ENCODE measurements around the gene SLC44A3. TPM values are rescaled to one million over a fixed set of nuclear protein-coding genes. Genes with fewer than 3 reads are reported as not detected.

Gene SLC44A3
- total and polyA plus RNA-seq, 2 donors (not counting 1 experiment from before 2014, with no cell fraction given) = 3.9 to 9.7 TPM

- H3K4me2 ChIP-seq (ENCODE audit: extremely low read depth, insufficient read depth, low read length) = peak overlapping the region; percentile 20
- H3K4me1 ChIP-seq (ENCODE audit: control insufficient read depth, extremely low read depth, insufficient read depth, low read length) = peaks cover 24% of the 10 kb centered on the region
- peak; percentile 32 to 52 for DNase-seq (ENCODE audit: low read depth in 2 of 2)
- TF ChIP-seq EZH2 (IDR thresholded peaks at IDR 0.05; ENCODE audit: low read length, missing control alignments) (no peak), CTCF (conservative IDR thresholded peaks at IDR 0.05 in 1 of 2, IDR thresholded peaks at IDR 0.05 in 1 of 2; ENCODE audit: low read depth in 1 of 2, low read length in 2 of 2) (no peak)
- H4K20me1 ChIP-seq (ENCODE audit: control insufficient read depth, extremely low read depth, insufficient read depth, low read length) = no peaks in the 10 kb centered on the region
- peak overlapping the region; percentile 9 for H3K9ac ChIP-seq (ENCODE audit: insufficient read depth, low read length)
- peak overlapping the region; percentile 31 for H2AFZ ChIP-seq (ENCODE audit: low read length)
- no peaks in the 10 kb centered on the region for H3K79me2 ChIP-seq (ENCODE audit: control insufficient read depth, insufficient read depth, low read length)
- no peaks in the 10 kb centered on the region for H3K9me3 ChIP-seq (ENCODE audit: control insufficient read depth, insufficient read depth, low read depth, low read length)
- no peak overlapping the region for H3K4me3 ChIP-seq (replicated peaks in 1 of 4; ENCODE audit: control extremely low read depth in 1 of 4, insufficient read depth in 1 of 4, low read depth in 3 of 4, low read length in 4 of 4)
- no peaks in the 10 kb centered on the region for H3K36me3 ChIP-seq (ENCODE audit: control insufficient read depth, insufficient read depth, low read length)
- no peaks in the 10 kb centered on the region for H3K27me3 ChIP-seq (ENCODE audit: control insufficient read depth, insufficient read depth, low read length)
- no peak overlapping the region for H3K27ac ChIP-seq (ENCODE audit: insufficient read depth, low read length)
These were observed 16.4 kb upstream of the SLC44A3 start for GRCh38 chr1:94803517-94804441.

DNA sequence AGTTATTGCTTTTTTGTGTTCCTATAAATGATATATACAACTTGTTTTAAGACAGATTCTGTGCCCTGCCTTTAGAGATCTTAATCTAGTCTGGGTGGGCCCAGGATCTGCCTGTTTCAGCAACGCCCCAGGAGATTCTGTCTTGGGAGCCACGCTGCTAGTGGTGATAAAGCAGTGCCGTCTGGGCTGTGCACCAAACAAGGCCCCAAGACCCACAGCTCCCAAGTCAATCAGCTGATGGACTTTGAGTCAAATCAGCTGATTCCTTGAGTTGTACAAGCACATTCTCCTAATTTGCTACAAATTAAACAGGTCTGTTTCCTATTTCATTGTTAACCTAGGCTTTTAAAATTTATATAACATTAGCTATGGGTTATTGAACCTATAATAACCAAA, 15.7 kb upstream of the SLC44A3 start:
- Histone ChIP-seq H2AFZ (ENCODE audit: low read length) (no peak overlapping the region), H3K4me2 (ENCODE audit: extremely low read depth, insufficient read depth, low read length) (no peak overlapping the region), H3K27me3 (ENCODE audit: control insufficient read depth, insufficient read depth, low read length) (no peaks in the 10 kb centered on the region), H4K20me1 (ENCODE audit: control insufficient read depth, extremely low read depth, insufficient read depth, low read length) (no peaks in the 10 kb centered on the region), H3K9ac (ENCODE audit: insufficient read depth, low read length) (no peak overlapping the region), H3K27ac (ENCODE audit: insufficient read depth, low read length) (no peak overlapping the region), H3K36me3 (ENCODE audit: control insufficient read depth, insufficient read depth, low read length) (no peaks in the 10 kb centered on the region), H3K4me1 (ENCODE audit: control insufficient read depth, extremely low read depth, insufficient read depth, low read length) (peaks cover 24% of the 10 kb centered on the region), H3K79me2 (ENCODE audit: control insufficient read depth, insufficient read depth, low read length) (no peaks in the 10 kb centered on the region), H3K4me3 (replicated peaks in 1 of 4; ENCODE audit: control extremely low read depth in 1 of 4, insufficient read depth in 1 of 4, low read depth in 3 of 4, low read length in 4 of 4) (no peak overlapping the region), H3K9me3 (ENCODE audit: control insufficient read depth, insufficient read depth, low read depth, low read length) (no peaks in the 10 kb centered on the region)
- no peak for TF ChIP-seq CTCF (conservative IDR thresholded peaks at IDR 0.05 in 1 of 2, IDR thresholded peaks at IDR 0.05 in 1 of 2; ENCODE audit: low read depth in 1 of 2, low read length in 2 of 2)
- TF ChIP-seq EZH2 (IDR thresholded peaks at IDR 0.05; ENCODE audit: low read length, missing control alignments) = no peak
- DNase-seq (ENCODE audit: low read depth in 2 of 2) = no peak

GRCh38 chr1:94805912-94806311, 14.2 kb upstream of the SLC44A3 start:
- TF ChIP-seq CTCF (conservative IDR thresholded peaks at IDR 0.05 in 1 of 2, IDR thresholded peaks at IDR 0.05 in 1 of 2; ENCODE audit: low read depth in 1 of 2, low read length in 2 of 2) (peak; percentile 97 to 98), EZH2 (IDR thresholded peaks at IDR 0.05; ENCODE audit: low read length, missing control alignments) (no peak)
- Histone ChIP-seq H3K36me3 (ENCODE audit: control insufficient read depth, insufficient read depth, low read length) (no peaks in the 10 kb centered on the region), H4K20me1 (ENCODE audit: control insufficient read depth, extremely low read depth, insufficient read depth, low read length) (no peaks in the 10 kb centered on the region), H3K27ac (ENCODE audit: insufficient read depth, low read length) (no peak overlapping the region), H3K9ac (ENCODE audit: insufficient read depth, low read length) (no peak overlapping the region), H3K4me1 (ENCODE audit: control insufficient read depth, extremely low read depth, insufficient read depth, low read length) (peaks cover 21% of the 10 kb centered on the region), H3K4me3 (replicated peaks in 1 of 4; ENCODE audit: control extremely low read depth in 1 of 4, insufficient read depth in 1 of 4, low read depth in 3 of 4, low read length in 4 of 4) (peak overlapping the region in 2 of 4 experiments; percentile 2 to 46), H3K9me3 (ENCODE audit: control insufficient read depth, insufficient read depth, low read depth, low read length) (no peaks in the 10 kb centered on the region), H3K4me2 (ENCODE audit: extremely low read depth, insufficient read depth, low read length) (peak overlapping the region; percentile 65), H2AFZ (ENCODE audit: low read length) (no peak overlapping the region), H3K79me2 (ENCODE audit: control insufficient read depth, insufficient read depth, low read length) (no peaks in the 10 kb centered on the region), H3K27me3 (ENCODE audit: control insufficient read depth, insufficient read depth, low read length) (no peaks in the 10 kb centered on the region)
- peak; percentile 48 to 66 for DNase-seq (ENCODE audit: low read depth in 2 of 2)
